Astrocyte of the spinal cord (primary cell): ENCODE measurements around the gene LNP1.

Experiments
- DNase-seq: peaks from one replicate; pipeline ENCODE4 v3.0.0; 2011; ENCODE audit warnings: low read depth, low spot score
- H3K4me3 ChIP-seq: 2 replicates; pipeline ENCODE4 v1.5.1; 2011; ENCODE audit warnings: low read depth, mild to moderate bottlenecking, low read length, moderate library complexity
- CTCF ChIP-seq: IDR thresholded peaks from 2 replicates; pipeline ENCODE4 v1.5.1; 2012; ENCODE audit warnings: low read depth, mild to moderate bottlenecking, low read length, inconsistent platforms
- in situ Hi-C: cut with HindIII; loops from 2 replicates; pipeline ENCODE4 v1.10.0; 2017; ENCODE audit warnings: low sequenced_read_pairs

LNP1 gene

GRCh38 chr3:100413613-100414012 lies 12.3 kb downstream of the LNP1 start:
- no peak overlapping the region for H3K4me3 ChIP-seq
- in situ Hi-C loops = no loop called here
- no peak for TF ChIP-seq CTCF
- DNase-seq = no peak

- no peak for DNase-seq
- in situ Hi-C loops = no loop called here
- H3K4me3 ChIP-seq = no peak overlapping the region
- no peak for TF ChIP-seq CTCF
These were observed 14.8 kb downstream of the LNP1 start for GRCh38 chr3:100416176-100416575.

GRCh38 chr3:100416863-100417262 lies 15.5 kb downstream of the LNP1 start:
- TF ChIP-seq CTCF = no peak
- in situ Hi-C loops = no loop called here
- no peak overlapping the region for H3K4me3 ChIP-seq
- DNase-seq = no peak

- in situ Hi-C loops = no loop called here
- DNase-seq = no peak
- TF ChIP-seq CTCF = no peak
- H3K4me3 ChIP-seq = no peak overlapping the region
These were observed 18.1 kb downstream of the LNP1 start for GRCh38 chr3:100419406-100419805.

- TF ChIP-seq CTCF = no peak
- in situ Hi-C loops = no loop called here
- no peak for DNase-seq
- H3K4me3 ChIP-seq = no peak overlapping the region
These were observed 19.5 kb downstream of the LNP1 start for GRCh38 chr3:100420885-100421284.

- no peak for TF ChIP-seq CTCF
- in situ Hi-C loops = no loop called here
- H3K4me3 ChIP-seq = no peak overlapping the region
- no peak for DNase-seq
These were observed 22.3 kb downstream of the LNP1 start for GRCh38 chr3:100423611-100424010.

- in situ Hi-C loops = no loop called here
These were observed 22.9 kb downstream of the LNP1 start for GRCh38 chr3:100424261-100424660.

More at GRCh38 chr3:100424261-100424660, 22.9 kb downstream of the LNP1 start:
- H3K4me3 ChIP-seq = no peak overlapping the region
- no peak for DNase-seq
- no peak for TF ChIP-seq CTCF
